Measurements from ENCODE around the gene ANKRD44.

GRCh38 chr2:197195518-197195917, 115.1 kb downstream of the ANKRD44 start:
- TF ChIP-seq ATF6 (CRISPR knock-in tag; IDR thresholded peaks at IDR 0.05) (no peak), USF2 (CRISPR knock-in tag; IDR thresholded peaks at IDR 0.05) (no peak), ETV6 (CRISPR knock-in tag; IDR thresholded peaks at IDR 0.05) (no peak), TCF7 (CRISPR knock-in tag; IDR thresholded peaks at IDR 0.05; ENCODE audit: low read depth) (no peak), CBFB (CRISPR knock-in tag; IDR thresholded peaks at IDR 0.05; ENCODE audit: low read depth) (no peak)
- TF ChIP-seq, protein P1, sequence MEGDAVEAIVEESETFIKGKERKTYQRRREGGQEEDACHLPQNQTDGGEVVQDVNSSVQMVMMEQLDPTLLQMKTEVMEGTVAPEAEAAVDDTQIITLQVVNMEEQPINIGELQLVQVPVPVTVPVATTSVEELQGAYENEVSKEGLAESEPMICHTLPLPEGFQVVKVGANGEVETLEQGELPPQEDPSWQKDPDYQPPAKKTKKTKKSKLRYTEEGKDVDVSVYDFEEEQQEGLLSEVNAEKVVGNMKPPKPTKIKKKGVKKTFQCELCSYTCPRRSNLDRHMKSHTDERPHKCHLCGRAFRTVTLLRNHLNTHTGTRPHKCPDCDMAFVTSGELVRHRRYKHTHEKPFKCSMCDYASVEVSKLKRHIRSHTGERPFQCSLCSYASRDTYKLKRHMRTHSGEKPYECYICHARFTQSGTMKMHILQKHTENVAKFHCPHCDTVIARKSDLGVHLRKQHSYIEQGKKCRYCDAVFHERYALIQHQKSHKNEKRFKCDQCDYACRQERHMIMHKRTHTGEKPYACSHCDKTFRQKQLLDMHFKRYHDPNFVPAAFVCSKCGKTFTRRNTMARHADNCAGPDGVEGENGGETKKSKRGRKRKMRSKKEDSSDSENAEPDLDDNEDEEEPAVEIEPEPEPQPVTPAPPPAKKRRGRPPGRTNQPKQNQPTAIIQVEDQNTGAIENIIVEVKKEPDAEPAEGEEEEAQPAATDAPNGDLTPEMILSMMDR (IDR thresholded peaks at IDR 0.05), result no peak
- TF ChIP-seq, protein P2, sequence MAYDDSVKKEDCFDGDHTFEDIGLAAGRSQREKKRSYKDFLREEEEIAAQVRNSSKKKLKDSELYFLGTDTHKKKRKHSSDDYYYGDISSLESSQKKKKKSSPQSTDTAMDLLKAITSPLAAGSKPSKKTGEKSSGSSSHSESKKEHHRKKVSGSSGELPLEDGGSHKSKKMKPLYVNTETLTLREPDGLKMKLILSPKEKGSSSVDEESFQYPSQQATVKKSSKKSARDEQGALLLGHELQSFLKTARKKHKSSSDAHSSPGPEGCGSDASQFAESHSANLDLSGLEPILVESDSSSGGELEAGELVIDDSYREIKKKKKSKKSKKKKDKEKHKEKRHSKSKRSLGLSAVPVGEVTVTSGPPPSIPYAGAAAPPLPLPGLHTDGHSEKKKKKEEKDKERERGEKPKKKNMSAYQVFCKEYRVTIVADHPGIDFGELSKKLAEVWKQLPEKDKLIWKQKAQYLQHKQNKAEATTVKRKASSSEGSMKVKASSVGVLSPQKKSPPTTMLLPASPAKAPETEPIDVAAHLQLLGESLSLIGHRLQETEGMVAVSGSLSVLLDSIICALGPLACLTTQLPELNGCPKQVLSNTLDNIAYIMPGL (CRISPR knock-in tag; IDR thresholded peaks at IDR 0.05), result no peak
- TF ChIP-seq, protein P3, sequence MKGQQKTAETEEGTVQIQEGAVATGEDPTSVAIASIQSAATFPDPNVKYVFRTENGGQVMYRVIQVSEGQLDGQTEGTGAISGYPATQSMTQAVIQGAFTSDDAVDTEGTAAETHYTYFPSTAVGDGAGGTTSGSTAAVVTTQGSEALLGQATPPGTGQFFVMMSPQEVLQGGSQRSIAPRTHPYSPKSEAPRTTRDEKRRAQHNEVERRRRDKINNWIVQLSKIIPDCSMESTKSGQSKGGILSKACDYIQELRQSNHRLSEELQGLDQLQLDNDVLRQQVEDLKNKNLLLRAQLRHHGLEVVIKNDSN (CRISPR knock-in tag; IDR thresholded peaks at IDR 0.05), result no peak
- TF ChIP-seq, protein P4, sequence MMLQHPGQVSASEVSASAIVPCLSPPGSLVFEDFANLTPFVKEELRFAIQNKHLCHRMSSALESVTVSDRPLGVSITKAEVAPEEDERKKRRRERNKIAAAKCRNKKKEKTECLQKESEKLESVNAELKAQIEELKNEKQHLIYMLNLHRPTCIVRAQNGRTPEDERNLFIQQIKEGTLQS (CRISPR knock-in tag; conservative IDR thresholded peaks at IDR 0.05), result no peak
